OCI-M2 (cell line): ENCODE data around the gene ITGB2.

Source experiments
- DNase-seq: peaks from one replicate; lab custom pipeline; 2025; ENCODE audit not compliant: unreplicated experiment; lab: John Stamatoyannopoulos, UW

The ITGB2 gene

GRCh38 chr21:44955798-44956175 lies 35.1 kb upstream of the ITGB2 start:
- no peak for DNase-seq

GRCh38 chr21:44955141-44955797 lies 34.6 kb upstream of the ITGB2 start:
- no peak for DNase-seq

DNA sequence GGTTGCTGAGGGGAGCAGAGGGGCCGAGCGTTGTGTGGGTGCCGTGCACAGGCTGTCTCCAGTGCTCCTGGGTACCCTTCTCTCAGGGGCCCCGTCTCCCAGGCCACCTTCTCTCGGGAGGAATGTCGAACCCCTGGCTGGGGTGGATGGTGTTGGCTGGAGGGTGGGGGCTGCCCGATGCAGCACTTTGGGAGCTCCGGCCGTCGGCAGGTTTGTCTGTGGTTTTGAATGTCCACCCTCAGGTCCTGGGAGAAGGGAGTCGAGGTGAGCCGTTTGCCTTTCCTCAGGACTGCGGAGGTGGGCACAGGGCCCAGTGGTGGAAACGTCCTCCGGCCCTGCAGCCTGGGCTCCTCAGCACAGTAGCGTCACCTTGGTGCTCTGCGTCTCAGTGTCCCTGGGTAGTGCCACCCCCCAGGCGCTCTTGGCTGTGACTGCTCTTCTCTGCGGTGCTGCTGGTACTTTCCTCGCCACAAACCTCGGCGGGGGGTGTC lies 33.6 kb upstream of the ITGB2 start:
- no peak for DNase-seq

- no peak for DNase-seq
These were observed 32.9 kb upstream of the ITGB2 start for GRCh38 chr21:44953628-44954021.

- DNase-seq: no peak
These were observed 32.4 kb upstream of the ITGB2 start for GRCh38 chr21:44952929-44953627.

- DNase-seq: no peak
These were observed 31.6 kb upstream of the ITGB2 start for GRCh38 chr21:44952116-44952928.

- no peak for DNase-seq
These were observed 30.7 kb upstream of the ITGB2 start for GRCh38 chr21:44951186-44951915.

DNA sequence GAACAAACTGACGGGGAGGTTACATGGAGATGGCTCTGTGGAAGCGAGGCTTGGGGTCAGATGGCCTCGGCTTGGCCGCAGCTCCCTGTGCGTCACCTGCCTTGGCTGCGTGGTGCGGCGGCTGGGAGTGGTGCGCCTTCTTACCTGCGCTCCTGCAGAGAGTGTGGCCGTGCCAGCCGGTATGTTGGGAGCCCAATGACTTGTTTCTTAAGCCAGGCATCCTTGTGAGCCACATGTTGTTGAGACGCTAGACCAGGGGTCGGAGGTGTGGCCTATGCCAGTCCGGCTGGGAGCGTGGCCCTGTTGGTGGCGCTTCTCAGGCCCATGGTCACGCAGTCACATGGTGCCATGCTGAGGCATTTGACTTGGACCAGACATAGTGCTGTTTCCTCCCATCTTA lies 29.7 kb upstream of the ITGB2 start:
- DNase-seq: no peak

GRCh38 chr21:44949779-44950198 lies 29.1 kb upstream of the ITGB2 start:
- no peak for DNase-seq

GRCh38 chr21:44949161-44949778 lies 28.6 kb upstream of the ITGB2 start:
- no peak for DNase-seq

GRCh38 chr21:44948426-44949120 lies 27.9 kb upstream of the ITGB2 start:
- DNase-seq: no peak

DNA sequence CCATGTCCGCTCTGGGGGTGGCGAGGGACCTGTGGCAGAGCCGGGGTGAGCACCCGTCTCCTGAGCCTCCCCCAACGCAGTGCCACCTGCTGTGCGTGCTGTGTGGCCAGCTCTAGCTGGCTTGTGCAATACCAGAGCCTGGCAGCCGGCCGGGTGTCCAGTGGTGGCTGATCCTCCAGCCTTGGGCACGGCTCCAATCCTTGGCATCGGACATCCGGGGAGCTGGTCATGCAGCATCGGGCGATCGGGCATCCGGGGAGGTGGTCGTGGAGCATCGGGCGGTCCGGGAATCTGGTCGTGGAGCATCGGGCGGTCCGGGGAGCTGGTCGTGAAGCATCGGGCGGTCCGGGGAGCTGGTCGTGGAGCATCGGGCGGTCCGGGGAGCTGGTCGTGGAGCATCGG lies 27.2 kb upstream of the ITGB2 start:
- no peak for DNase-seq

DNA sequence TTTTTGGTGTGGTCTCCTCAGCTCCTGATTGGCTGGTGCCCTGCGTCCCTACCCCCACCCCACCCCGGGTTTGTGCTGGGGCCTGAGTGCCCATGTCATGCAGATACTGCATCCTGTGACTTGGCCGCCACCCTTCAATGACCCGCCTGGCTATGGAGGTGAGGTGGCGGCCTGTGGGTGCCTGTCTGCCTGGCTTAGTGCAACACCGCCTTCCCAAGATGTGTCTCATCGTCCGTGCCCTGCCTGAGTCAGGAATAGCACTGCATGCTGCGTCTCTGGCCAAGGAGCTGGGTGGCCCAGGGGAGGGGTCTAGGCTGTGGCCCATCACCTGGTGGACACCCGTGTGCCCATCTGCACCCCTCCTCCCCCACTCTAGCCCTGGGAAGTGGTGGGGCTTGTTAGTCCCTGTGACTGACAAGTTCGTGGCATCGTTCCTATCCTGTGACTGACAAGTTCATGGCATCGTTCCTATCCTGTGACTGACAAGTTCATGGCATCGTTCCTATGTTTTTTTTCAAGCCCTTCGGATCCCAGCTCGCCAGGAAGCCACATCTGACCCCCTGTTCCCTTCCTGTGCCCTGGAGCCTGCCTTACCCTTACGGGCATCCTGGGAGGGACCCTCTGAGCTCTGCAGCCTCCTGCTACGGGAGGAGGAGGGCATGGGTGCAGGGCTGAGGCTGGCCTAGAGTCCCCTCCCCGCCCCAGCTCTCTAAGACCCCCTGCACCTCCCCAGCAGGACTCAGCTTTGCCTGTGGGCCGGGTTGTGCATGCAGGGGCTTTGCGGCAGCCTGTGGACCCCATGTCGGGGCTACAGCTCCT lies 26.6 kb upstream of the ITGB2 start:
- DNase-seq: no peak

- no peak for DNase-seq
These were observed 25.7 kb upstream of the ITGB2 start for GRCh38 chr21:44946254-44947041.

- no peak for DNase-seq
These were observed 23.9 kb upstream of the ITGB2 start for GRCh38 chr21:44944596-44944995.

GRCh38 chr21:44943686-44944550 lies 23.2 kb upstream of the ITGB2 start:
- DNase-seq: no peak

- DNase-seq: no peak
These were observed 22.4 kb upstream of the ITGB2 start for GRCh38 chr21:44943005-44943685.
